ENCODE results near the gene PTGER3. TPM values are rescaled to one million over a fixed set of nuclear protein-coding genes. Genes with fewer than 3 reads are reported as not detected.

Gene PTGER3
- total and polyA plus RNA-seq, 10 of the 15 experiments (the other 5 are each of a cell fraction or from before 2014, with no cell fraction given) = under 0.01 to 0.04 (median 0.02) TPM; not detected in 7

DNA sequence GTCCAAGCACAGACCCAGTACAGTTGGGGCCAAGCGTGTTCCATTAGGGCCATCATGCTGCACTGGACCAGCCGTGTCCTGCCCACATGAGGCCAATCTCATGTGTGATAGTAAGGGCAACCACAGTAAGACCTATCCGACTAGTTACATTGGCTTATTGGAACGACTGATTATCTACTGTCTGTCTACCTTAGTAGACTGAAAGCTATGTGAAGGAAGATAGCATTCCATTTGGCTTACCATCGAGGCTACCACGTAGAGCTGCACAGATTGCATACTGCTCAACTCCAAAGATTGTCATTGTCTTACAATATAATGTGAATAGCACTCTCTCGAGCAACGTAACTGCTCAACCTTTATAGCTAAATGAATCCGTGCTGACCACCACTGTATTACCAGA lies 10.6 kb downstream of the PTGER3 start:
- ChIA-PET CTCF (interaction anchor here (0.6 to 1.9 kb wide), 3 partner anchors 12 to 344 kb away, joined by 3 to 5 read pairs (median 3); no protein-coding TSS in a partner anchor), RAD21 (ENCODE audit: unreplicated experiment) (no interaction called here), SMC1A (ENCODE audit: uncharacterized antibody, unreplicated experiment) (no interaction called here), POLR2A (no interaction called here)
- Histone ChIP-seq H3K9me3 (replicated peaks; ENCODE audit: control insufficient read depth, insufficient read depth, low read length) (no peaks in the 10 kb centered on the region), H3K36me3 (ENCODE audit: control insufficient read depth in 2 of 2, insufficient read depth in 2 of 2, low read length in 1 of 2) (no peaks in the 10 kb centered on the region), H3K27me3 (replicated peaks in 1 of 2; ENCODE audit: control insufficient read depth in 2 of 2, insufficient read depth in 2 of 2, low read length in 1 of 2) (no peaks in the 10 kb centered on the region), H3K4me1 (ENCODE audit: control insufficient read depth, insufficient read depth, low read length) (no peaks in the 10 kb centered on the region), H4K20me1 (ENCODE audit: control insufficient read depth, insufficient read depth) (no peaks in the 10 kb centered on the region), H3K27ac (ENCODE audit: control insufficient read depth, insufficient read depth) (no peak overlapping the region), H3K9ac (ENCODE audit: control insufficient read depth, insufficient read depth, low read length) (no peak overlapping the region), H3K4me2 (ENCODE audit: control insufficient read depth, insufficient read depth) (no peak overlapping the region), H2AFZ (ENCODE audit: control insufficient read depth, low read depth, low read length) (no peak overlapping the region), H3K79me2 (ENCODE audit: control insufficient read depth, insufficient read depth, low read length) (no peaks in the 10 kb centered on the region), H3K4me3 (no peak overlapping the region)
- in situ Hi-C loops (cut with MboI) (no loop called here), intact Hi-C loops (cut with micrococcal nuclease; ENCODE audit: unreplicated experiment) (no loop called here)
- TF ChIP-seq MTA2 (IDR thresholded peaks at IDR 0.05; ENCODE audit: low read depth) = no peak
- FAIRE-seq = no peak
- no TSS peak for BruUV-seq (replicated peaks)
- ATAC-seq = no peak; the same call in 2 of the 3 replicates
- 33% methylated on average over 9 of the region's 9 CpGs for WGBS (ENCODE audit: insufficient coverage, insufficient replicate concordance, low lambda C conversion rate, missing lambda C conversion rate)
- DNase-seq (ENCODE audit: low read depth, low spot score) = no peak

DNA sequence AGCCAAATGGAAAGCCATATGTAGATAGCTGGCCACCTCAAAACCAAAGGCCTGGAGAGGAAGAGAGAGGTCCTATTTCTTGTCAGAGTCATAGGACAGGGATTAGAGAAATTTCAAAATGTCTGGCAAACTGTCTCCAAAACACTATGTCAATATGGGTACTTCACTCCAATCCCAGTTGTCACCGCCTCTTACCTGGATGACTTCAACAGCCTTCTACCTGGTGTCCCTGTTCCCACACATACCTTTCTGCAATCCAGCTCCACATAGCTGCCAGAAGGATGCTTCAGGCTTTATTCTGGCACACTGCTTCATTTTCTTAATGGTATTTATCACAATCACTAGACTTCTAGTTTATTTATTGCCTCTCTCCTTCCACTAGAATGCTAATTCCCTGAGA lies 14.5 kb downstream of the PTGER3 start:
- TF ChIP-seq, protein P1, sequence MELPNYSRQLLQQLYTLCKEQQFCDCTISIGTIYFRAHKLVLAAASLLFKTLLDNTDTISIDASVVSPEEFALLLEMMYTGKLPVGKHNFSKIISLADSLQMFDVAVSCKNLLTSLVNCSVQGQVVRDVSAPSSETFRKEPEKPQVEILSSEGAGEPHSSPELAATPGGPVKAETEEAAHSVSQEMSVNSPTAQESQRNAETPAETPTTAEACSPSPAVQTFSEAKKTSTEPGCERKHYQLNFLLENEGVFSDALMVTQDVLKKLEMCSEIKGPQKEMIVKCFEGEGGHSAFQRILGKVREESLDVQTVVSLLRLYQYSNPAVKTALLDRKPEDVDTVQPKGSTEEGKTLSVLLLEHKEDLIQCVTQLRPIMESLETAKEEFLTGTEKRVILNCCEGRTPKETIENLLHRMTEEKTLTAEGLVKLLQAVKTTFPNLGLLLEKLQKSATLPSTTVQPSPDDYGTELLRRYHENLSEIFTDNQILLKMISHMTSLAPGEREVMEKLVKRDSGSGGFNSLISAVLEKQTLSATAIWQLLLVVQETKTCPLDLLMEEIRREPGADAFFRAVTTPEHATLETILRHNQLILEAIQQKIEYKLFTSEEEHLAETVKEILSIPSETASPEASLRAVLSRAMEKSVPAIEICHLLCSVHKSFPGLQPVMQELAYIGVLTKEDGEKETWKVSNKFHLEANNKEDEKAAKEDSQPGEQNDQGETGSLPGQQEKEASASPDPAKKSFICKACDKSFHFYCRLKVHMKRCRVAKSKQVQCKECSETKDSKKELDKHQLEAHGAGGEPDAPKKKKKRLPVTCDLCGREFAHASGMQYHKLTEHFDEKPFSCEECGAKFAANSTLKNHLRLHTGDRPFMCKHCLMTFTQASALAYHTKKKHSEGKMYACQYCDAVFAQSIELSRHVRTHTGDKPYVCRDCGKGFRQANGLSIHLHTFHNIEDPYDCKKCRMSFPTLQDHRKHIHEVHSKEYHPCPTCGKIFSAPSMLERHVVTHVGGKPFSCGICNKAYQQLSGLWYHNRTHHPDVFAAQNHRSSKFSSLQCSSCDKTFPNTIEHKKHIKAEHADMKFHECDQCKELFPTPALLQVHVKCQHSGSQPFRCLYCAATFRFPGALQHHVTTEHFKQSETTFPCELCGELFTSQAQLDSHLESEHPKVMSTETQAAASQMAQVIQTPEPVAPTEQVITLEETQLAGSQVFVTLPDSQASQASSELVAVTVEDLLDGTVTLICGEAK (IDR thresholded peaks at IDR 0.05; ENCODE audit: borderline replicate concordance) = no peak
- CTCF ChIA-PET = no interaction called here
- Histone ChIP-seq H3K9ac (ENCODE audit: control insufficient read depth, insufficient read depth, low read length) (no peak overlapping the region), H3K9me3 (replicated peaks; ENCODE audit: control insufficient read depth, insufficient read depth, low read length) (no peaks in the 10 kb centered on the region), H3K27me3 (replicated peaks in 1 of 2; ENCODE audit: control insufficient read depth in 2 of 2, insufficient read depth in 2 of 2, low read length in 1 of 2) (no peaks in the 10 kb centered on the region), H3K36me3 (ENCODE audit: control insufficient read depth in 2 of 2, insufficient read depth in 2 of 2, low read length in 1 of 2) (no peaks in the 10 kb centered on the region), H3K79me2 (ENCODE audit: control insufficient read depth, insufficient read depth, low read length) (no peaks in the 10 kb centered on the region), H3K27ac (ENCODE audit: control insufficient read depth, insufficient read depth) (no peak overlapping the region), H2AFZ (ENCODE audit: control insufficient read depth, low read depth, low read length) (no peak overlapping the region), H3K4me3 (no peak overlapping the region), H3K4me1 (ENCODE audit: control insufficient read depth, insufficient read depth, low read length) (no peaks in the 10 kb centered on the region), H4K20me1 (ENCODE audit: control insufficient read depth, insufficient read depth) (no peaks in the 10 kb centered on the region), H3K4me2 (ENCODE audit: control insufficient read depth, insufficient read depth) (no peak overlapping the region)
- POLR2A ChIA-PET = no interaction called here
- intact Hi-C loops (cut with micrococcal nuclease; ENCODE audit: unreplicated experiment) = no loop called here
- no peak for ATAC-seq
- no TSS peak for BruUV-seq (replicated peaks)
- DNase-seq (ENCODE audit: low read depth, low spot score) = no peak
- 60% methylated on average over 1 of the region's 1 CpG for WGBS (ENCODE audit: insufficient coverage, insufficient replicate concordance, low lambda C conversion rate, missing lambda C conversion rate)
- in situ Hi-C loops (cut with MboI) = no loop called here
- RAD21 ChIA-PET (ENCODE audit: unreplicated experiment) = no interaction called here
- no peak for FAIRE-seq
- SMC1A ChIA-PET (ENCODE audit: uncharacterized antibody, unreplicated experiment) = interaction anchor here (1.0 kb wide), 1 partner anchor 9 kb away, joined by 3 read pairs; no protein-coding TSS in a partner anchor

All from GM12878 (cell line).